GM12878 (cell line): ENCODE results near the gene AIF1L. TPM values are rescaled to one million over a fixed set of nuclear protein-coding genes. Genes with fewer than 3 reads are reported as not detected.

Experiments
- ATAC-seq: fragments of 200-7000 bp; cut with Tn5 transposase; 3 replicates; pipeline ENCODE4 v1.9.1; 2020; ENCODE audit warnings: mild to moderate bottlenecking, moderate library complexity
- BruUV-seq: library from RNA; stranded (reverse); fragments of 400-500 nt; replicated peaks from 2 replicates; lab custom pipeline; 2021; lab: Mats Ljungman, UMichigan
- CTCF ChIA-PET: fragments of 300-600 bp; sonication (Branson Sonifier 250); formaldehyde crosslinking; extraction: SDS; loops from one replicate; lab custom pipeline; 2021; ENCODE audit warnings: inconsistent platforms; lab: Yijun Ruan, JAX
- POLR2A ChIA-PET: fragments of 350-600 bp; formaldehyde crosslinking; extraction: SDS; loops from one replicate; lab custom pipeline; 2021; ENCODE audit warnings: inconsistent platforms; lab: Charles Lee
- RAD21 ChIA-PET: fragments of 300-600 bp; sonication (Branson Sonifier 250); formaldehyde crosslinking; loops from one replicate; lab custom pipeline; 2023; ENCODE audit warnings: antibody characterized with exemption; ENCODE audit not compliant: unreplicated experiment; lab: Charles Lee
- SMC1A ChIA-PET: fragments of 300-600 bp; sonication (Branson Sonifier 250); formaldehyde crosslinking; loops from one replicate; lab custom pipeline; 2023; ENCODE audit not compliant: unreplicated experiment, uncharacterized antibody; lab: Charles Lee
- DNase-seq: peaks from one replicate; pipeline ENCODE4 v3.0.0-alpha.2; 2011; ENCODE audit warnings: low read depth, low spot score
- FAIRE-seq: peaks from 3 replicates; lab custom pipeline; 2011; peaks lifted over from hg19 to GRCh38; lab: Jason Lieb, UNC
- H2AFZ ChIP-seq: 2 replicates; pipeline ENCODE4 v1.6.0; 2011; ENCODE audit warnings: low read depth, low read length, control low read depth; ENCODE audit not compliant: control insufficient read depth
- H3K27ac ChIP-seq: 2 replicates; pipeline ENCODE4 v1.5.1; 2011; ENCODE audit warnings: control low read depth; ENCODE audit not compliant: control insufficient read depth, insufficient read depth
- H3K27me3 ChIP-seq, 2 experiments: replicated peaks in 1 of 2; 2 replicates each; pipeline versions ENCODE4 v1.6.0 to v1.6.1; 2011; ENCODE audit warnings: low read length in 1 of 2; ENCODE audit not compliant: control insufficient read depth in 2 of 2, insufficient read depth in 2 of 2
- H3K36me3 ChIP-seq, 2 experiments: 2 replicates each; pipeline ENCODE4 v1.5.1; 2011; ENCODE audit warnings: low read length in 1 of 2; ENCODE audit not compliant: control insufficient read depth in 2 of 2, insufficient read depth in 2 of 2
- H3K4me1 ChIP-seq: 2 replicates; pipeline ENCODE4 v1.6.1; 2011; ENCODE audit warnings: mild to moderate bottlenecking, low read length, moderate library complexity, mixed read lengths; ENCODE audit not compliant: control insufficient read depth, insufficient read depth
- H3K4me2 ChIP-seq: 2 replicates; pipeline ENCODE4 v1.6.0; 2011; ENCODE audit warnings: control low read depth; ENCODE audit not compliant: control insufficient read depth, insufficient read depth
- H3K4me3 ChIP-seq: fragments of 200-600 bp; sonication (generic); 2 replicates; pipeline ENCODE4 v1.5.1; 2016
- H3K79me2 ChIP-seq: 2 replicates; pipeline ENCODE4 v1.6.0; 2011; ENCODE audit warnings: low read length; ENCODE audit not compliant: control insufficient read depth, insufficient read depth
- H3K9ac ChIP-seq: 2 replicates; pipeline ENCODE4 v1.8.0; 2011; ENCODE audit warnings: low read length, control low read depth, mixed read lengths; ENCODE audit not compliant: control insufficient read depth, insufficient read depth
- H3K9me3 ChIP-seq: replicated peaks from 3 replicates; pipeline ENCODE4 v1.5.1; 2011; ENCODE audit warnings: mild to moderate bottlenecking, low read length; ENCODE audit not compliant: control insufficient read depth, insufficient read depth
- H4K20me1 ChIP-seq: 2 replicates; pipeline ENCODE4 v1.6.0; 2011; ENCODE audit not compliant: control insufficient read depth, insufficient read depth
- ATF3 ChIP-seq: IDR thresholded peaks from 2 replicates; pipeline ENCODE4 v1.6.1; 2011; ENCODE audit warnings: low read depth, mild to moderate bottlenecking, low read length, moderate library complexity, borderline replicate concordance; ENCODE audit errors: extremely low read depth
- EGR1 ChIP-seq, 2 experiments: IDR thresholded peaks; 1 replicate in 1 of 2; 2 replicates in 1 of 2; pipeline ENCODE4 v1.6.1; 2011 to 2012; ENCODE audit warnings: low read depth in 2 of 2, low read length in 2 of 2, borderline replicate concordance in 1 of 2, mild to moderate bottlenecking in 1 of 2, moderate library complexity in 1 of 2
- ETV6 ChIP-seq, 2 experiments: fragments of 450-650 bp in 1 of 2; IDR thresholded peaks in 1 of 2; conservative IDR thresholded peaks in 1 of 2; 2 replicates each; pipeline ENCODE4 v1.6.1; 2014; ENCODE audit warnings: antibody characterized with exemption in 1 of 2, borderline replicate concordance in 1 of 2, low read depth in 1 of 2, mild to moderate bottlenecking in 1 of 2, moderate library complexity in 1 of 2
- MEF2B ChIP-seq: fragments of 450-650 bp; IDR thresholded peaks from 2 replicates; pipeline ENCODE4 v1.6.1; 2018; ENCODE audit warnings: mild to moderate bottlenecking, moderate library complexity; ENCODE audit not compliant: partially characterized antibody, poor library complexity, severe bottlenecking
- NKRF ChIP-seq: fragments of 450-650 bp; conservative IDR thresholded peaks from 2 replicates; pipeline ENCODE4 v1.6.1; 2017; ENCODE audit warnings: mild to moderate bottlenecking, moderate library complexity
- NR2C1 ChIP-seq: fragments of 450-650 bp; IDR thresholded peaks from 2 replicates; pipeline ENCODE4 v1.6.1; 2017; ENCODE audit warnings: antibody characterized with exemption, mild to moderate bottlenecking, moderate library complexity
- NR2C2 ChIP-seq: IDR thresholded peaks from 2 replicates; pipeline ENCODE4 v1.6.1; 2011; ENCODE audit warnings: borderline replicate concordance, low read depth; ENCODE audit not compliant: control insufficient read depth, insufficient read length
- POU2F2 ChIP-seq: IDR thresholded peaks from 3 replicates; pipeline ENCODE4 v1.6.1; 2011; ENCODE audit warnings: low read depth, mild to moderate bottlenecking, low read length, borderline replicate concordance
- TCF3 ChIP-seq: IDR thresholded peaks from 2 replicates; pipeline ENCODE4 v1.6.1; 2012; ENCODE audit warnings: low read depth, mild to moderate bottlenecking, low read length, borderline replicate concordance; ENCODE audit not compliant: insufficient read depth
- YY1 ChIP-seq: IDR thresholded peaks from 2 replicates; pipeline ENCODE4 v1.6.1; 2011; ENCODE audit warnings: low read depth, mild to moderate bottlenecking, low read length
- ZBTB33 ChIP-seq: fragments of 450-650 bp; IDR thresholded peaks from 2 replicates; pipeline ENCODE4 v1.6.1; 2017; ENCODE audit warnings: mild to moderate bottlenecking
- ZNF207 ChIP-seq: fragments of 450-650 bp; IDR thresholded peaks from 2 replicates; pipeline ENCODE4 v1.6.1; 2014; ENCODE audit warnings: antibody characterized with exemption, mild to moderate bottlenecking, borderline replicate concordance
- ZSCAN29 ChIP-seq: fragments of 450-650 bp; IDR thresholded peaks from 2 replicates; pipeline ENCODE4 v1.6.1; 2017; ENCODE audit warnings: mild to moderate bottlenecking, moderate library complexity
- WGBS: methylation state at CpG from one replicate; pipeline ENCODE4 v1.1.6; 2016; ENCODE audit warnings: low lambda C conversion rate; ENCODE audit not compliant: insufficient replicate concordance, insufficient coverage; ENCODE audit errors: missing lambda C conversion rate; 5-methylcytosine and 5-hydroxymethylcytosine counted together
- in situ Hi-C: fragments of 300-500 bp; cut with MboI; formaldehyde crosslinking; loops from 9 replicates; pipeline ENCODE4 v1.14.3; 2018; ENCODE audit warnings: mixed read lengths
- intact Hi-C: fragments of 100-400 bp; cut with micrococcal nuclease; formaldehyde crosslinking; loops from one replicate; pipeline ENCODE4 v1.14.2; 2022; ENCODE audit not compliant: unreplicated experiment
- polyA plus RNA-seq, 11 experiments: library from polyadenylated mRNA; depleted of rRNA in 4 of 11; unstranded in 6 of 11; stranded (reverse) in 5 of 11; fragments of >200 nt; fragmentation: Nextera tagmentation in 4 of 11; fragmentation: Illumina TruSeq in 1 of 11; extraction: Ambion mirVana in 4 of 11; extraction: Trizol in 1 of 11; gene quantifications; 1 replicate in 1 of 11; 2 replicates in 10 of 11; pipeline versions ENCODE4 v1.2.1 to v1.2.3, GENCODE V29; 2011 to 2016; ENCODE audit warnings: inconsistent platforms in 2 of 11, missing spikeins in 2 of 11, low read depth in 1 of 11
- total RNA-seq, 4 experiments: library from RNA; depleted of rRNA in 3 of 4; stranded (reverse); fragments of >200 nt in 3 of 4; fragmentation: Illumina TruSeq in 1 of 4; extraction: Trizol in 1 of 4; gene quantifications; 2 replicates each; pipeline versions ENCODE4 v1.2.1 to v1.2.3, GENCODE V29; 2013 to 2021
- TF ChIP-seq, protein P1 (sequence below): IDR thresholded peaks from 2 replicates; pipeline ENCODE4 v1.6.1; 2012; ENCODE audit warnings: mild to moderate bottlenecking, low read depth, low read length

The AIF1L gene
- total and polyA plus RNA-seq, 10 of the 15 experiments (the other 5 are each of a cell fraction or from before 2014, with no cell fraction given), result 0.07 to 0.15 (median 0.08) TPM; not detected in 7

DNA sequence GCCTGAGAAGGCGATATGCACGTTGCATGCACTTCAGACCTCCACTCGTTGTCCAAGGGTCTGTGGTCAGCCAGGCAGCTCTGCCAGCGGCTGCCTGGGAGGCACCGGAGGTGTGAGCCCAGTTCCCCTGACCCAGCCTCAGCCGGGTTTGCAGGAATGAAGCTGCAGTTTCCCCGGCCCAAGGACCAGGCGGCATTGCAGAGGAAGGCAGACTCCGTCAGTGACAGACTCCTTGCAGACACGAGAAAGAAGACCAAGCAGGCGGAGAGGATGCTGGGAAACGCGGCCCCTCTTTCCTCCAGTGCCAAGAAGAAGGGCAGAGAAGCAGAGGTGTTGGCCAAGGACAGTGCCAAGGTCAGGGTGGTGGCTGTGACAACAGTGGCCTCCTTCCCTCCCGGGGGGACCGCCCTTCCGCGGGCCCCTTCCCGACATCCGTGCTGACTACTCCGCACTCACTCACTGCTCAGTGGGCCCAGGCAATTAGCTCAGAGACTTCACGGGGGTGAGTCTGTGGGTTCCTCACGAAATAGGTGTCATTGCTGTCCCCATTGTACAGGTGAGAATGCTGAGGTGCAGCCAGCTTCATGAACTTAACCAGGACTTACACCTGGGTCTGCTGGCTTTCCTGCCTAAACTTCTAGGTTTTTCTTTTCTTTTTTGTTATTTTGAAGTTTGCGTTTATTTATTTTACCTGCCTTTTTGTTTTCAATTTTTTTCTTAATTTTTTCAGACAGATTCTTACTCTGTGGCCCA lies 10.8 kb upstream of the AIF1L start:
- CTCF ChIA-PET, result interaction anchor here (1.6 kb wide), 1 partner anchor 39 kb away, joined by 4 read pairs; no protein-coding TSS in a partner anchor
- 48% methylated on average over 22 of the region's 23 CpGs for WGBS
- no peak overlapping the region for H3K4me3 ChIP-seq
- RAD21 ChIA-PET, result no interaction called here
- H3K79me2 ChIP-seq, result no peaks in the 10 kb centered on the region
- no TSS peak for BruUV-seq
- ATAC-seq (no peak), FAIRE-seq (no peak), DNase-seq (no peak)
- H3K9me3 ChIP-seq, result no peaks in the 10 kb centered on the region
- H2AFZ ChIP-seq, result no peak overlapping the region
- no peaks in the 10 kb centered on the region; a peak in 1 of 4 replicates for H3K27me3 ChIP-seq
- H3K36me3 ChIP-seq, result no peaks in the 10 kb centered on the region
- POLR2A ChIA-PET, result no interaction called here
- H3K4me1 ChIP-seq, result no peaks in the 10 kb centered on the region
- no peak overlapping the region for H3K9ac ChIP-seq
- H3K4me2 ChIP-seq, result no peak overlapping the region
- no peak overlapping the region for H3K27ac ChIP-seq
- no peaks in the 10 kb centered on the region for H4K20me1 ChIP-seq
- in situ Hi-C loops (no loop called here), intact Hi-C loops (no loop called here)
- SMC1A ChIA-PET, result interaction anchor here (0.5 kb wide), 1 partner anchor 671 kb away, joined by 3 read pairs; no protein-coding TSS in a partner anchor
- TF ChIP-seq ZBTB33, result no peak
- no peak for TF ChIP-seq ETV6 (conservative IDR thresholded peaks at IDR 0.05 in 1 of 2, IDR thresholded peaks at IDR 0.05 in 1 of 2; ENCODE audit: borderline replicate concordance in 1 of 2, low read depth in 1 of 2)
- TF ChIP-seq EGR1 (IDR thresholded peaks at IDR 0.05; ENCODE audit: borderline replicate concordance in 1 of 2, low read depth in 2 of 2, low read length in 2 of 2), result no peak
- no peak for TF ChIP-seq POU2F2
- no peak for TF ChIP-seq NKRF
- no peak for TF ChIP-seq NR2C1
- no peak for TF ChIP-seq ATF3
- no peak for TF ChIP-seq YY1
- TF ChIP-seq ZNF207, result no peak
- TF ChIP-seq TCF3, result no peak
- TF ChIP-seq ZSCAN29, result no peak
- no peak for TF ChIP-seq MEF2B
- TF ChIP-seq, protein P1, sequence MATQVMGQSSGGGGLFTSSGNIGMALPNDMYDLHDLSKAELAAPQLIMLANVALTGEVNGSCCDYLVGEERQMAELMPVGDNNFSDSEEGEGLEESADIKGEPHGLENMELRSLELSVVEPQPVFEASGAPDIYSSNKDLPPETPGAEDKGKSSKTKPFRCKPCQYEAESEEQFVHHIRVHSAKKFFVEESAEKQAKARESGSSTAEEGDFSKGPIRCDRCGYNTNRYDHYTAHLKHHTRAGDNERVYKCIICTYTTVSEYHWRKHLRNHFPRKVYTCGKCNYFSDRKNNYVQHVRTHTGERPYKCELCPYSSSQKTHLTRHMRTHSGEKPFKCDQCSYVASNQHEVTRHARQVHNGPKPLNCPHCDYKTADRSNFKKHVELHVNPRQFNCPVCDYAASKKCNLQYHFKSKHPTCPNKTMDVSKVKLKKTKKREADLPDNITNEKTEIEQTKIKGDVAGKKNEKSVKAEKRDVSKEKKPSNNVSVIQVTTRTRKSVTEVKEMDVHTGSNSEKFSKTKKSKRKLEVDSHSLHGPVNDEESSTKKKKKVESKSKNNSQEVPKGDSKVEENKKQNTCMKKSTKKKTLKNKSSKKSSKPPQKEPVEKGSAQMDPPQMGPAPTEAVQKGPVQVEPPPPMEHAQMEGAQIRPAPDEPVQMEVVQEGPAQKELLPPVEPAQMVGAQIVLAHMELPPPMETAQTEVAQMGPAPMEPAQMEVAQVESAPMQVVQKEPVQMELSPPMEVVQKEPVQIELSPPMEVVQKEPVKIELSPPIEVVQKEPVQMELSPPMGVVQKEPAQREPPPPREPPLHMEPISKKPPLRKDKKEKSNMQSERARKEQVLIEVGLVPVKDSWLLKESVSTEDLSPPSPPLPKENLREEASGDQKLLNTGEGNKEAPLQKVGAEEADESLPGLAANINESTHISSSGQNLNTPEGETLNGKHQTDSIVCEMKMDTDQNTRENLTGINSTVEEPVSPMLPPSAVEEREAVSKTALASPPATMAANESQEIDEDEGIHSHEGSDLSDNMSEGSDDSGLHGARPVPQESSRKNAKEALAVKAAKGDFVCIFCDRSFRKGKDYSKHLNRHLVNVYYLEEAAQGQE, result no peak
- no peak for TF ChIP-seq NR2C2
